GM21723 (cell line): ENCODE measurements around the gene DEF6.
"Not testable (repeated sequence)": the region's sequence is repeated elsewhere in the genome, so short reads cannot be mapped to it uniquely, and the experiment has no call there.

ENCODE experiments used
- ATAC-seq: cut with Tn5 transposase; IDR thresholded peaks from one replicate; pipeline ENCODE4 v1.9.1; 2021; ENCODE audit warnings: mild to moderate bottlenecking, moderate library complexity; ENCODE audit not compliant: unreplicated experiment

Gene DEF6

GRCh38 chr6:35309611-35310264, 12.1 kb downstream of the DEF6 start:
- no peak for ATAC-seq

GRCh38 chr6:35310265-35310831, 12.7 kb downstream of the DEF6 start:
- ATAC-seq = no peak

- ATAC-seq = no peak
Observed at GRCh38 chr6:35311390-35312075, 13.9 kb downstream of the DEF6 start.

DNA sequence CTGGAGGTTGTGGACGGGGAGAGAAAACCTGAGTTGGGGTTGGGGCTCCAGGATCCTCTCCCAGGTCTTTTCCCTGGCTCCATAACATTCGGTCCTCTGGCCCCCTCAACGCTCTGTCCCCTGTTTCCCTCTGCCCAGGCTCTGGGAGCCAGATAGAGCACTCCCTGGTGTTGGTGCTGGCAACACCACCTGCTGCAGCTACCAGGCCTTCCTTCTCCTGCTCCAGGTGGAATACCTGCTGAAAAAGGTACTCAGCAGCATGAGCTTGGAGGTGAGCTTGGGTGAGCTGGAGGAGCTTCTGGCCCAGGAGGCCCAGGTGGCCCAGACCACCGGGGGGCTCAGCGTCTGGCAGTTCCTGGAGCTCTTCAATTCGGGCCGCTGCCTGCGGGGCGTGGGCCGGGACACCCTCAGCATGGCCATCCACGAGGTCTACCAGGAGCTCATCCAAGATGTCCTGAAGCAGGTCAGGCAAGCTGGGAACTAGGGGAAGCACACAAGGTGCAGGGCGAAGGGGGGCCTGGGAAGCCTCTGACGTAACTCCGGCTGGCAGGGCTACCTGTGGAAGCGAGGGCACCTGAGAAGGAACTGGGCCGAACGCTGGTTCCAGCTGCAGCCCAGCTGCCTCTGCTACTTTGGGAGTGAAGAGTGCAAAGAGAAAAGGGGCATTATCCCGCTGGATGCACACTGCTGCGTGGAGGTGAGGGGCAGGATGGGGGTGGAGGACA, 14.6 kb downstream of the DEF6 start:
- no peak for ATAC-seq

DNA sequence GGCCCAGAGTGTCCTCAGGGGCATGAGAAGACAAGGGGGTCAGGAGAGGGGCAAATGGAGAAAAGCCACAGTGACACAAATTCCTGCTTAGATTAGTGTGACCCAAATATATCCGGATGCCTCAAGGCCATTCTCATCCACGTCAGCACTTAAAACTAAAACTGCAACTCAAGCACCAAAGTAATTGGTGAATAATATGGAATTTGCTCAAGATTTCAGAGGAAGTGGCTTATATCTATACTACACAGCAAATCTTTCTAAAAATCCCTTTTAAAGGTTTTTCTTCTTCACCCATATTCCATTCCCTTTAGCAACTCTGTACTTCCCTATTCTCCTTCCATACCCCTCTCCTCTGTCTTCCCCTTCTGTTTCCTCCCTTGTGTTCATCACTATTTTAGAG, 15.2 kb downstream of the DEF6 start:
- no peak for ATAC-seq

- ATAC-seq = no peak
Observed at GRCh38 chr6:35317483-35318195, 20.0 kb downstream of the DEF6 start.

DNA sequence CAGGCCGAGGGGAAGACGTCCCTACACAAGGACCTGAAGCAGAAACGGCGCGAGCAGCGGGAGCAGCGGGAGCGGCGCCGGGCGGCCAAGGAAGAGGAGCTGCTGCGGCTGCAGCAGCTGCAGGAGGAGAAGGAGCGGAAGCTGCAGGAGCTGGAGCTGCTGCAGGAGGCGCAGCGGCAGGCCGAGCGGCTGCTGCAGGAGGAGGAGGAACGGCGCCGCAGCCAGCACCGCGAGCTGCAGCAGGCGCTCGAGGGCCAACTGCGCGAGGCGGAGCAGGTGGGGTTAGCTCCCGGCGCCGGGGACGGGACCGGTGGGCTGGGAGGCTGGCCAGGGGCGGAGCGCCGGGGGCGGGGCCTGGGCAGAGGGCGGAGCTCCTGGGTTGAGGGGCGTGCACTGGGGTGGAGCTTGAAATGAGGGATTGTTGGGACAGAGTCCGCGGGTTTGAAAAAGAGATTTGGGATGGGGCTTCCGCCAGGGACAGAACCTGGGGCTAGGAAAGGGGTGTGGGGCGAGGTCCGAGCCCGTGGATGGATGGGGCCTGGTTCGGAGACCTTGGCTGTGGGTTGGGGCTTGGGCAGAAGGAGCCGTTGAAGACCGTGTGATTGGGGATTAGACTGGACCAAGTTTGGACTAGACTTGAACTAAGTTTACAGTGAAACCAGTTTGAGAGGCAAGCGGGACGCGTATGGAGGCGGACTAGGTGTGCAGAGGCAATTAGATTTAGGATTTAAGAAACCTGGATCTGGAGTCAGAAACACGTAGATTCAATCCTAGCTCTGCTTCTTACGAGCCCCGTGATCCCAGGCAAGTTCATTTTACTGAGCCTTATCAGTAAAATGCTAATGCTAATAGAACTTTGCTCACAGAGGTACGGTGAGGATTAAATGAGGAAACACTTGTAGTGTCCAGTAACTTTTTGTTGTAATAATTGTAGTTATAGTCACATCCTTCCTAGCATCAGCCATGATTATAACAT, 20.9 kb downstream of the DEF6 start:
- ATAC-seq = no peak

DNA sequence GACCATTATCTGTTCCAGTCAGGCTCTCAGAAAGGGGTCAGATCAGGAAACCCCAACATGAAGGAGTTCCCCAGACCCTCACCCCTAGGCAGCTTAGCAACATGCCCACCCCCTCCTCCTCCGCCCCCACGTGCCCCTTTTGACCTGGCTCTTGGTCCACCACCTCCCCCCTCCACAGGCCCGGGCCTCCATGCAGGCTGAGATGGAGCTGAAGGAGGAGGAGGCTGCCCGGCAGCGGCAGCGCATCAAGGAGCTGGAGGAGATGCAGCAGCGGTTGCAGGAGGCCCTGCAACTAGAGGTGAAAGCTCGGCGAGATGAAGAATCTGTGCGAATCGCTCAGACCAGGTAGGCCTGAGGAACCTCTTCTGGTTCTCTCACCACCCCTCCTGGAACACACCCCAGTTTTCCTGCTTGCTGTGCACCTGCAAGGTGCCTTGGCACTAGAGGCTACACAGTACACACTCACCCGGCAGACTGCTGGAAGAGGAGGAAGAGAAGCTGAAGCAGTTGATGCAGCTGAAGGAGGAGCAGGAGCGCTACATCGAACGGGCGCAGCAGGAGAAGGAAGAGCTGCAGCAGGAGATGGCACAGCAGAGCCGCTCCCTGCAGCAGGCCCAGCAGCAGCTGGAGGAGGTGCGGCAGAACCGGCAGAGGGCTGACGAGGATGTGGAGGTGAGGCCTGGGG, 21.9 kb downstream of the DEF6 start:
- no peak for ATAC-seq

GRCh38 chr6:35320031-35320410, 22.4 kb downstream of the DEF6 start:
- no peak for ATAC-seq

- ATAC-seq = no peak
Observed at GRCh38 chr6:35321091-35321490, 23.5 kb downstream of the DEF6 start.

GRCh38 chr6:35327349-35328027, 29.9 kb downstream of the DEF6 start:
- no peak for ATAC-seq

DNA sequence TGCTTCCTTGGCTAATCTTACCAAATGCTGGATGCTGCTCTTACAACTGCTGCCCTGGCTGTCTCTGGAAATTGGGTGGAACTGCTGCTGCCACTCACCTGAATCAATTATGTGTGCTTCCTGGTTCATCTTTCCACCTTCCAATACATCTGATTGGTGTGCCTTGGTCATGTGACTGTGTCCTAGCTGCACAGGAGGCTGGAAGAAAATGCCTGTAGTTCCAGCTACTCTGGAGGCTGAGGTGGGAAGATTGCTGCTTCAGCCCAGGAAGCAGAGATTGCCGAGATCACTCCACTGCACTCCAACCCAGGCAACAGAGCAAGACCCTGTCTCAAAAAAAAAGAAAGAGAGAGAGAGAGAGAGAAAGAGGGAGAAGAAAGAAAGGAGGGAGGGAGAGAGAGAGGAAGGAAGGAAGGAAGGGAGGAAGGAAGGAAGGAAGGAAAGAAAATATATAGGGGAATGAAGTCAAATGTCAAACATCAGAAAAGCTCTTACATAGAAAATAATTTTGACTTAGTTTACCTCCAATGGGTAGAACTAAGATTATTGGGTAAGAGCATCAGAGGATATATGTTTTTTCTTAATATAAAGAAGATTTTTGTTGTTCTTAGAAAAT, 30.6 kb downstream of the DEF6 start:
- ATAC-seq = no peak

DNA sequence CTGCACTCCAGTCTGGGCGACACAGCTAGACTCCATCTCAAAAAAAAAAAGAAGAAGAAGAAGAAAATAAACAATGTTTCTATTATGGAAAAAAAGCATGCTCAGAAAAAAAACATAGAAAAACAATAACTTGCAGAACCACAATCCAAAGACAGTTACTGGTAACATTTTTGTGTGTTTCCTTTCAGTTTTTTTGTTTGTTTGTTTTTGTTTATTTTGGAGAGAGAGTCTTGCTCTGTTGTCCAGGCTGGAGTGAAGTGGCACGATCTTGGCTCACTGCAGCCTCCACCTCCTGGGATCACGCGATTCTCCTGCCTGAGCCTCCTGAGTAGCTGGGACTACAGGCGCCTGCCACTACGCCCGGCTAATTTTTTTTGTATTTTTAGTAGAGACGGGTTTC, 31.3 kb downstream of the DEF6 start:
- ATAC-seq = not testable (repeated sequence)

GRCh38 chr6:35330541-35331119, 33.0 kb downstream of the DEF6 start:
- ATAC-seq = no peak

DNA sequence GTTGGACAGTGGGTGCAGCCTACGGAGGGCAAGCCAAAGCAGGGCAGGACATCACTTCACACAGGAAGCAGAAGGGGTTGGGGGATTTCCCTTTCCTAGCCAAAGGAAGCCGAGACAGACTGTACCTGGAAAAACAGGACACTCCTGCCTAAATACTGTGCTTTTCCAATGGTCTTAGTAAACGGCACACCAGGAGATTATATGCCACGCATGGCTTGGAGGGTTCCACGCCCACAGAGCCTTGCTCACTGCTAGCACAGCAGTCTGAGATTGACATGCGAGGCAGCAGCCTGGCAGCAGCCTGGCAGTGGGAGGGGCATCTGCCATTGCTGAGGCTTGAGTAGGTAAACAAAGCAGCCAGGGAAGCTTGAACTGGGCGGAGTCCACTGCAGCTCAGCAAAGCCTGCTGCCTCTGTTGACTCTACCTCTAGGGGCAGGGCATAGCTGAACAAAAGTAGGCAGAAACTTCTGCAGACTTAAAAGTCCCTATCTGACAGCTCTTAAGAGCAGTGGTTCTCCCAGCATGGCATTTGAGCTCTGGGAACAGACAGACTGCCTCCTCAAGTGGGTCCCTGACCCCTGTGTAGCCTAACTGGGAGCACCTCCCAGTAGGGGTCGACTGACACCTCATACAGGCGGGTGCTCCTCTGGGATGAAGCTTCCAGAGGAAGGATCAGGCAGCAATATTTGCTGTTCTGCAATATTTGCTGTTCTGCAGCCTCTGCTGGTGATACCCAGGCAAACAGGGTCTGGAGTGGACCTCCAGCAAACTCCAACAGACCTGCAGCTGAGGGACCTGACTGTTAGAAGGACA, 34.7 kb downstream of the DEF6 start:
- not testable (repeated sequence) for ATAC-seq

- no peak for ATAC-seq
Observed at GRCh38 chr6:35341557-35341956, 43.9 kb downstream of the DEF6 start.
